SU-DHL-6 (cell line): Measurements from ENCODE around the gene AHR.

Source experiments
- CTCF ChIP-seq: fragments of 200-600 bp; sonication (generic); IDR thresholded peaks from one replicate; pipeline ENCODE4 v1.5.1; 2017; ENCODE audit warnings: antibody characterized with exemption, mild to moderate bottlenecking, low read length, moderate library complexity; ENCODE audit not compliant: insufficient read depth, poor library complexity, severe bottlenecking
- EZH2phosphoT487 ChIP-seq: fragments of 200-600 bp; sonication (generic), shearing (Covaris generic); conservative IDR thresholded peaks from 2 replicates; pipeline ENCODE4 v1.6.1; 2018; ENCODE audit warnings: mild to moderate bottlenecking, antibody characterized with exemption, low read length, moderate library complexity, mixed read lengths

DNA sequence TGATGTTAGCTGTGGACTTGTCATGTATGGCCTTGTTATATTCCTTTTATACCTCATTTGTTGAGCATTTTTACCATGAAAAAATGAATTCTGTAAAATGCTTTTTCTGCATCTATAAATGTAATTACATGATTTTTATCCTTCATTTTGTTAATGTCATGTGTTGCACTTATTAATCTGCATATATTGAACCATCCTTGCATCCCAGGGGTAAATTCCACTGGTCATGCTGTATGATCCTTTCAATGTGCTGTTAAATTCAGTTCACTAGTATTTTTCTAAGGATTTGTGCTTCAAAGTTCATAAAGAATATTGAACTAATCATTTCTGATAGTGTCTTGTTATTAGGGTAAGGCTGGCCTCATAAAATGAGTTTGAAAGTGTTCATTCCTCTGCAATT, 31.9 kb upstream of the AHR start:
- no peak for TF ChIP-seq CTCF
- TF ChIP-seq EZH2phosphoT487: no peak
